ENCODE measurements around the gene FAM20B.

GRCh38 chr1:179017383-179018326 lies 8.0 kb upstream of the FAM20B start:
- TF ChIP-seq CTCF (IDR thresholded peaks at IDR 0.05) (no peak), ZFX (IDR thresholded peaks at IDR 0.05; ENCODE audit: borderline replicate concordance) (no peak)
